HepG2 (cell line): ENCODE results near the gene RNF125. TPM values are rescaled to one million over a fixed set of nuclear protein-coding genes. Genes with fewer than 3 reads are reported as not detected.

ENCODE experiments used
- EP300 ChIP-seq, 3 experiments: sonication (generic) in 1 of 3; formaldehyde crosslinking in 1 of 3; IDR thresholded peaks; 2 replicates each; pipeline versions ENCODE4 v1.5.1 to v1.6.1; 2011 to 2020; ENCODE audit warnings: low read depth in 2 of 3, low read length in 2 of 3, borderline replicate concordance in 1 of 3, improper control_type of control experiment in 1 of 3, mild to moderate bottlenecking in 1 of 3, missing genetic modification reagents in 1 of 3, moderate library complexity in 1 of 3
- HOXA5 ChIP-seq: sonication (generic); formaldehyde crosslinking; IDR thresholded peaks from 2 replicates; pipeline ENCODE4 v1.4.0; 2020; ENCODE audit warnings: missing genetic modification reagents
- RARG ChIP-seq: sonication (generic); formaldehyde crosslinking; IDR thresholded peaks from 2 replicates; pipeline ENCODE4 v1.4.0; 2020; ENCODE audit warnings: low read depth, mild to moderate bottlenecking, missing genetic modification reagents
- RBM39 ChIP-seq: fragments of 200-400 bp; formaldehyde crosslinking; IDR thresholded peaks from one replicate; pipeline ENCODE4 v1.6.1; 2018; ENCODE audit warnings: antibody characterized with exemption, mild to moderate bottlenecking, low read depth, low read length; ENCODE audit not compliant: poor library complexity, severe bottlenecking
- RNF2 ChIP-seq: fragments of 450-650 bp; conservative IDR thresholded peaks from 2 replicates; pipeline ENCODE4 v1.6.1; 2016; ENCODE audit warnings: low read depth
- SIN3A ChIP-seq: IDR thresholded peaks from 2 replicates; pipeline ENCODE4 v1.6.1; 2011; ENCODE audit warnings: low read depth, mild to moderate bottlenecking, control low read depth, low read length, borderline replicate concordance
- SSRP1 ChIP-seq: IDR thresholded peaks from 2 replicates; pipeline ENCODE4 v1.6.1; 2016; ENCODE audit warnings: control low read depth
- TCF12 ChIP-seq, 2 experiments: fragments of 450-650 bp in 1 of 2; sonication (generic) in 1 of 2; formaldehyde crosslinking in 1 of 2; IDR thresholded peaks; 2 replicates each; pipeline versions ENCODE4 v1.6.1 to v1.8.0; 2017 to 2022; ENCODE audit warnings: antibody characterized with exemption in 1 of 2, mild to moderate bottlenecking in 1 of 2, missing genetic modification reagents in 1 of 2, moderate library complexity in 1 of 2
- THAP11 ChIP-seq: IDR thresholded peaks from 2 replicates; pipeline ENCODE4 v1.6.1; 2016; ENCODE audit warnings: missing biosample characterization, missing genetic modification reagents
- U2AF2 ChIP-seq: fragments of 200-400 bp; formaldehyde crosslinking; IDR thresholded peaks from 2 replicates; pipeline ENCODE4 v1.6.1; 2017; ENCODE audit warnings: low read depth, mild to moderate bottlenecking, low read length
- YEATS4 ChIP-seq: sonication (generic); formaldehyde crosslinking; IDR thresholded peaks from 2 replicates; pipeline ENCODE4 v1.4.0; 2020; ENCODE audit warnings: missing genetic modification reagents, borderline replicate concordance
- ZFP37 ChIP-seq: sonication (generic); formaldehyde crosslinking; IDR thresholded peaks from 2 replicates; pipeline ENCODE4 v1.4.0; 2020; ENCODE audit warnings: missing genetic modification reagents, borderline replicate concordance
- ZMYM4 ChIP-seq: sonication (generic); formaldehyde crosslinking; IDR thresholded peaks from 2 replicates; pipeline ENCODE4 v1.8.1; 2023; ENCODE audit warnings: mild to moderate bottlenecking, missing genetic modification reagents
- ZNF3 ChIP-seq: IDR thresholded peaks from 2 replicates; pipeline ENCODE4 v1.7.0; 2017; ENCODE audit warnings: inconsistent platforms
- ZNF562 ChIP-seq: sonication (generic); formaldehyde crosslinking; IDR thresholded peaks from 2 replicates; pipeline ENCODE4 v1.8.0; 2022; ENCODE audit warnings: missing genetic modification reagents, borderline replicate concordance
- ZNF605 ChIP-seq: sonication (generic); formaldehyde crosslinking; IDR thresholded peaks from 2 replicates; pipeline ENCODE4 v1.8.0; 2022; ENCODE audit warnings: mild to moderate bottlenecking, missing genetic modification reagents
- ZNF672 ChIP-seq: sonication (generic); formaldehyde crosslinking; IDR thresholded peaks from 2 replicates; pipeline ENCODE4 v1.8.1; 2022; ENCODE audit warnings: missing genetic modification reagents
- ZNF761 ChIP-seq: sonication (generic); formaldehyde crosslinking; conservative IDR thresholded peaks from 2 replicates; pipeline ENCODE4 v1.4.0; 2020; ENCODE audit warnings: mild to moderate bottlenecking, missing genetic modification reagents
- polyA plus RNA-seq, 8 experiments: library from polyadenylated mRNA; depleted of rRNA in 3 of 8; stranded (reverse) in 7 of 8; unstranded in 1 of 8; fragments of >200 nt; fragmentation: Illumina TruSeq in 4 of 8; extraction: Trizol in 4 of 8; gene quantifications; 2 replicates each; pipeline versions ENCODE4 v1.2.1 to v1.2.3, GENCODE V29; 2011 to 2016; ENCODE audit warnings: low read depth in 4 of 8, missing spikeins in 1 of 8, mixed read lengths in 1 of 8; ENCODE audit not compliant: insufficient read depth in 1 of 8
- total RNA-seq, 5 experiments: library from RNA; depleted of rRNA; stranded (reverse); fragments of >200 nt; fragmentation: Illumina TruSeq; extraction: Trizol; gene quantifications; 2 replicates each; pipeline ENCODE4 v1.2.3, GENCODE V29; 2016; ENCODE audit warnings: low read depth in 1 of 5
- TF ChIP-seq, protein P1 (sequence below): sonication (generic); formaldehyde crosslinking; IDR thresholded peaks from 2 replicates; pipeline ENCODE4 v1.4.0; 2020; ENCODE audit warnings: missing genetic modification reagents, borderline replicate concordance
- TF ChIP-seq, protein P2 (sequence below), 2 experiments: fragments of 450-650 bp in 1 of 2; sonication (generic) in 1 of 2; formaldehyde crosslinking; IDR thresholded peaks; 2 replicates each; pipeline versions ENCODE4 v1.5.0 to v1.8.0; 2020 to 2022; ENCODE audit warnings: mild to moderate bottlenecking in 1 of 2, missing genetic modification reagents in 1 of 2
- TF ChIP-seq, protein P3 (sequence below): sonication (generic); formaldehyde crosslinking; IDR thresholded peaks from 2 replicates; pipeline ENCODE4 v1.5.1; 2020; ENCODE audit warnings: mild to moderate bottlenecking, missing genetic modification reagents, moderate library complexity

RNF125 gene
- total and polyA plus RNA-seq, 2 of the 13 experiments (the other 11 are each of a cell fraction or from before 2014, with no cell fraction given), result 0.58 to 1.8 TPM

DNA sequence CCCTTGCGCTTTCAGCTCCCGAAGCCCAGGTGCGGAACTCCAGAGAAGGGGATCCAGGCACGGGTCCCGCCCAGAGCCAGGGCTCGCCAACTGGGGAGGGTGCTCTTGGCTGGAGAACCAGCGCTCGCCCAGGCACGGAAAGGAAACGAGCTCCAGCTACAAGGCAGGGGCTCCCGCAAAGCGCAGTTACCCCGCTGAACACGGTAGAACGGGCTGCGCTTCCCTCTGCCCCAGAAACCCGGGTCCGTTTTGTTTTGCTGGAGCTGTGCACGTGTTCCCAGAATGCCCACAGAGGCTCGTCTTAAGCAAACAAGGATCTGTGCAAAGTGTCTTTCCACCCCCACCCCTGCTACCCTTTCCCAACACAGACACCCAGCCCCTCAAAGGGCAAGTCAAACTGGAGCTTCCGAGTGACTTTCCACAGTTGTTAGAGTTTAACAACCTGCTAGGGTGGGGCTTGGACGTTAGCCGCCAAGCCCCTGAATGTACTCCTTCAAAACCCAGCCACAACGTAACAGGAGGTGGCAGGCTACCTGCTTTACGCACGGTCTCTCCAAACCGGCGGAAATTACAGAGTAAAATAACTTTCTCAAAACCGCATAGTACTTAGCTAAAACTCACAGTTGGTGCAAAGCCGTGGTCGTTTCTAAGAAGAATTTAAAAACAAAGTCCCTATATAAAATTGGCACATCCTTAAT is 775 bp downstream of the RNF125 start (continued):
- TF ChIP-seq ZNF605 (CRISPR knock-in tag), result no peak
- TF ChIP-seq THAP11 (CRISPR knock-in tag), result peak; percentile 26; the same call in 1 of the 2 replicates
- TF ChIP-seq, protein P1, sequence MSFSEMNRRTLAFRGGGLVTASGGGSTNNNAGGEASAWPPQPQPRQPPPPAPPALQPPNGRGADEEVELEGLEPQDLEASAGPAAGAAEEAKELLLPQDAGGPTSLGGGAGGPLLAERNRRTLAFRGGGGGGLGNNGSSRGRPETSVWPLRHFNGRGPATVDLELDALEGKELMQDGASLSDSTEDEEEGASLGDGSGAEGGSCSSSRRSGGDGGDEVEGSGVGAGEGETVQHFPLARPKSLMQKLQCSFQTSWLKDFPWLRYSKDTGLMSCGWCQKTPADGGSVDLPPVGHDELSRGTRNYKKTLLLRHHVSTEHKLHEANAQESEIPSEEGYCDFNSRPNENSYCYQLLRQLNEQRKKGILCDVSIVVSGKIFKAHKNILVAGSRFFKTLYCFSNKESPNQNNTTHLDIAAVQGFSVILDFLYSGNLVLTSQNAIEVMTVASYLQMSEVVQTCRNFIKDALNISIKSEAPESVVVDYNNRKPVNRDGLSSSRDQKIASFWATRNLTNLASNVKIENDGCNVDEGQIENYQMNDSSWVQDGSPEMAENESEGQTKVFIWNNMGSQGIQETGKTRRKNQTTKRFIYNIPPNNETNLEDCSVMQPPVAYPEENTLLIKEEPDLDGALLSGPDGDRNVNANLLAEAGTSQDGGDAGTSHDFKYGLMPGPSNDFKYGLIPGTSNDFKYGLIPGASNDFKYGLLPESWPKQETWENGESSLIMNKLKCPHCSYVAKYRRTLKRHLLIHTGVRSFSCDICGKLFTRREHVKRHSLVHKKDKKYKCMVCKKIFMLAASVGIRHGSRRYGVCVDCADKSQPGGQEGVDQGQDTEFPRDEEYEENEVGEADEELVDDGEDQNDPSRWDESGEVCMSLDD, result no peak
- TF ChIP-seq U2AF2, result no peak
- peak; percentile 35; the same call in 1 of the 2 replicates for TF ChIP-seq ZNF761 (CRISPR knock-in tag)
- no peak for TF ChIP-seq RBM39
- TF ChIP-seq RNF2, result no peak
- no peak for TF ChIP-seq ZNF672
- TF ChIP-seq TCF12 (IDR thresholded peaks at IDR 0.05), result no peak
- TF ChIP-seq TCF12 (CRISPR knock-in tag; IDR thresholded peaks at IDR 0.05), result peak; percentile 75
- TF ChIP-seq HOXA5 (CRISPR knock-in tag), result 0 out of 2 replicates have a peak, but pooled peaks have one; percentile 67
- TF ChIP-seq SSRP1, result 0 out of 2 replicates have a peak, but pooled peaks have one; percentile 23
- TF ChIP-seq, protein P2, sequence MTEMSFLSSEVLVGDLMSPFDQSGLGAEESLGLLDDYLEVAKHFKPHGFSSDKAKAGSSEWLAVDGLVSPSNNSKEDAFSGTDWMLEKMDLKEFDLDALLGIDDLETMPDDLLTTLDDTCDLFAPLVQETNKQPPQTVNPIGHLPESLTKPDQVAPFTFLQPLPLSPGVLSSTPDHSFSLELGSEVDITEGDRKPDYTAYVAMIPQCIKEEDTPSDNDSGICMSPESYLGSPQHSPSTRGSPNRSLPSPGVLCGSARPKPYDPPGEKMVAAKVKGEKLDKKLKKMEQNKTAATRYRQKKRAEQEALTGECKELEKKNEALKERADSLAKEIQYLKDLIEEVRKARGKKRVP (CRISPR knock-in tag; IDR thresholded peaks at IDR 0.05), result peak in 1 of 2 experiments; percentile 44; a peak in 1 of 4 replicates
- TF ChIP-seq, protein P3, sequence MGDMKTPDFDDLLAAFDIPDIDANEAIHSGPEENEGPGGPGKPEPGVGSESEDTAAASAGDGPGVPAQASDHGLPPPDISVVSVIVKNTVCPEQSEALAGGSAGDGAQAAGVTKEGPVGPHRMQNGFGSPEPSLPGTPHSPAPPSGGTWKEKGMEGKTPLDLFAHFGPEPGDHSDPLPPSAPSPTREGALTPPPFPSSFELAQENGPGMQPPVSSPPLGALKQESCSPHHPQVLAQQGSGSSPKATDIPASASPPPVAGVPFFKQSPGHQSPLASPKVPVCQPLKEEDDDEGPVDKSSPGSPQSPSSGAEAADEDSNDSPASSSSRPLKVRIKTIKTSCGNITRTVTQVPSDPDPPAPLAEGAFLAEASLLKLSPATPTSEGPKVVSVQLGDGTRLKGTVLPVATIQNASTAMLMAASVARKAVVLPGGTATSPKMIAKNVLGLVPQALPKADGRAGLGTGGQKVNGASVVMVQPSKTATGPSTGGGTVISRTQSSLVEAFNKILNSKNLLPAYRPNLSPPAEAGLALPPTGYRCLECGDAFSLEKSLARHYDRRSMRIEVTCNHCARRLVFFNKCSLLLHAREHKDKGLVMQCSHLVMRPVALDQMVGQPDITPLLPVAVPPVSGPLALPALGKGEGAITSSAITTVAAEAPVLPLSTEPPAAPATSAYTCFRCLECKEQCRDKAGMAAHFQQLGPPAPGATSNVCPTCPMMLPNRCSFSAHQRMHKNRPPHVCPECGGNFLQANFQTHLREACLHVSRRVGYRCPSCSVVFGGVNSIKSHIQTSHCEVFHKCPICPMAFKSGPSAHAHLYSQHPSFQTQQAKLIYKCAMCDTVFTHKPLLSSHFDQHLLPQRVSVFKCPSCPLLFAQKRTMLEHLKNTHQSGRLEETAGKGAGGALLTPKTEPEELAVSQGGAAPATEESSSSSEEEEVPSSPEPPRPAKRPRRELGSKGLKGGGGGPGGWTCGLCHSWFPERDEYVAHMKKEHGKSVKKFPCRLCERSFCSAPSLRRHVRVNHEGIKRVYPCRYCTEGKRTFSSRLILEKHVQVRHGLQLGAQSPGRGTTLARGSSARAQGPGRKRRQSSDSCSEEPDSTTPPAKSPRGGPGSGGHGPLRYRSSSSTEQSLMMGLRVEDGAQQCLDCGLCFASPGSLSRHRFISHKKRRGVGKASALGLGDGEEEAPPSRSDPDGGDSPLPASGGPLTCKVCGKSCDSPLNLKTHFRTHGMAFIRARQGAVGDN, result peak; percentile 76
- TF ChIP-seq YEATS4 (CRISPR knock-in tag), result 0 out of 2 replicates have a peak, but pooled peaks have one; percentile 30
- no peak for TF ChIP-seq ZNF562 (CRISPR knock-in tag)
- peak in 1 of 2 experiments; percentile 70; a peak in 2 of 4 replicates for TF ChIP-seq EP300 (IDR thresholded peaks at IDR 0.05; ENCODE audit: low read depth in 2 of 2, low read length in 2 of 2)
- TF ChIP-seq EP300 (CRISPR knock-in tag; IDR thresholded peaks at IDR 0.05; ENCODE audit: borderline replicate concordance), result peak; percentile 26; the same call in 1 of the 2 replicates
- no peak for TF ChIP-seq ZFP37
- no peak for TF ChIP-seq ZNF3 (CRISPR knock-in tag)
- no peak; the same call in 1 of the 2 replicates for TF ChIP-seq RARG (CRISPR knock-in tag)
- TF ChIP-seq ZMYM4 (CRISPR knock-in tag), result peak; percentile 74
- TF ChIP-seq SIN3A, result peak; percentile 33; the same call in 1 of the 2 replicates
